ENCODE results near the gene WDR41. TPM values are rescaled to one million over a fixed set of nuclear protein-coding genes. Genes with fewer than 3 reads are reported as not detected.

Gene WDR41
- total and polyA plus RNA-seq, 2 of the 4 experiments (the other 2 are of a cell fraction): 38.1 to 72.1 TPM

DNA sequence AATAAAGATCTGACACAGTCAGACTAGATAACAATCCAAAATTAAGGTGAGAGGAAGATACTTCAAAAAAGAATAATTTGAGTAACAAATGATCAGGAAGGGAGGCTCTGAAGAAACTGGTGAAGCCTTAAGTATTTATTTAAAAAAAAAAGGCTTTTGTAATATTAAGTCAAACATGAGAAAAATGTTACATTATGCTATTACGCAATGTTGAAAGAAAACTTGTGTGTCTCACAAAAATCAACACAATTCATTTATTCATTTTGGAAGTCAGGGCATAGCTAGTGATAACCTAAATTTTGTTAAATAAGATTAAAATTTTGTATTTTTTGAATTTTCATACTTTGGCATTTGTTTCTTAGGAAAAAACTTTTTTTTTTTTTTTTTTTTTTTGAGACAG is 28.2 kb downstream of the WDR41 start:
- Histone ChIP-seq H4K20me1 (ENCODE audit: insufficient read depth, low read length) (no peaks in the 10 kb centered on the region), H2AK9ac (replicated peaks; ENCODE audit: low read depth, low read length, poor library complexity) (no peak overlapping the region), H3K4me3 (ENCODE audit: insufficient read depth, low read depth, low read length) (no peak overlapping the region), H3K27ac (ENCODE audit: insufficient read depth, low read length) (no peak overlapping the region), H3K4me2 (ENCODE audit: low read depth, low read length) (no peak overlapping the region), H4K8ac (ENCODE audit: low read depth in 2 of 2, low read length in 2 of 2) (no peak overlapping the region), H2BK5ac (ENCODE audit: low read depth, low read length, poor library complexity, severe bottlenecking) (no peak overlapping the region), H2AFZ (replicated peaks; ENCODE audit: low read length, poor library complexity) (no peak overlapping the region), H3K9ac (ENCODE audit: low read depth, low read length) (no peak overlapping the region), H3K23ac (ENCODE audit: low read depth, low read length) (no peak overlapping the region), H3K56ac (ENCODE audit: extremely low read depth, insufficient read depth, low read length) (no peak overlapping the region), H3K9me3 (ENCODE audit: control insufficient read depth, insufficient read depth, low read length) (no peaks in the 10 kb centered on the region), H3K9me1 (ENCODE audit: insufficient read depth, low read length) (no peaks in the 10 kb centered on the region; the same call in 1 of the 2 replicates), H4K91ac (ENCODE audit: insufficient read depth, low read depth, low read length) (no peak overlapping the region), H3K18ac (ENCODE audit: low read depth, low read length) (no peak overlapping the region), H3K4ac (ENCODE audit: low read depth, low read length) (no peak overlapping the region), H3K79me1 (ENCODE audit: low read depth in 1 of 2, low read length in 2 of 2) (peaks cover 0 to 4% of the 10 kb centered on the region in 2 experiments; a peak in 2 of 4 replicates), H3K4me1 (ENCODE audit: control insufficient read depth, insufficient read depth, low read length) (no peaks in the 10 kb centered on the region), H2BK20ac (ENCODE audit: low read depth, low read length) (no peak overlapping the region), H2BK15ac (ENCODE audit: low read depth, low read length) (no peak overlapping the region), H3K27me3 (ENCODE audit: control insufficient read depth, insufficient read depth, low read length) (no peaks in the 10 kb centered on the region), H2AK5ac (ENCODE audit: low read depth, low read length) (no peak overlapping the region), H4K5ac (ENCODE audit: low read depth, low read length) (no peak overlapping the region), H3K14ac (replicated peaks; ENCODE audit: low read depth, low read length) (no peak overlapping the region), H3K36me3 (ENCODE audit: control insufficient read depth, insufficient read depth, low read length) (no peaks in the 10 kb centered on the region), H2BK120ac (ENCODE audit: low read depth, low read length) (no peak overlapping the region)
- BruUV-seq (replicated peaks): no TSS peak
- dilution Hi-C loops (cut with HindIII; ENCODE audit: low sequenced_read_pairs, unreplicated experiment): no loop called here
- in situ Hi-C loops (cut with MboI; ENCODE audit: low sequenced_read_pairs): no loop called here
- POLR2A ChIA-PET (ENCODE audit: unreplicated experiment): no interaction called here
- ATAC-seq (ENCODE audit: low read depth): no peak
- intact Hi-C loops (cut with micrococcal nuclease): no loop called here
- no peak for DNase-seq
- TF ChIP-seq CEBPB (IDR thresholded peaks at IDR 0.05; ENCODE audit: low read depth, low read length) (peak; percentile 97), MXI1 (IDR thresholded peaks at IDR 0.05; ENCODE audit: borderline replicate concordance, low read depth, low read length) (no peak)
- no CpG with 5 or more reads among the region's 1 CpG for WGBS, 2 experiments (ENCODE audit: extremely low coverage in 2 of 2, insufficient read length in 1 of 2)
- CTCF ChIA-PET: no interaction called here

Data from IMR-90 (cell line).